Ovary (tissue), 9 donors: ENCODE data around the gene SNAPC3. TPM values are rescaled to one million over a fixed set of nuclear protein-coding genes. Genes with fewer than 3 reads are reported as not detected.
"Not testable (repeated sequence)": the region's sequence is repeated elsewhere in the genome, so short reads cannot be mapped to it uniquely, and the experiment has no call there.

Experiments
- DNase-seq, 5 donors: peaks; one replicate each; pipeline ENCODE4 v3.0.0-alpha.2; 2019 to 2020
- H3K27ac ChIP-seq, 2 donors: fragments of 200-600 bp; one replicate each; pipeline versions ENCODE4 v1.5.1 to v1.8.0; 2019 to 2022
- H3K27me3 ChIP-seq: fragments of 200-600 bp; one replicate; pipeline ENCODE4 v1.8.0; 2022
- H3K36me3 ChIP-seq: fragments of 200-600 bp; sonication (generic); one replicate; pipeline ENCODE4 v1.5.1; 2019
- H3K4me1 ChIP-seq: one replicate; pipeline ENCODE4 v1.8.1; 2013; ENCODE audit warnings: mild to moderate bottlenecking, moderate library complexity; ENCODE audit not compliant: insufficient read depth
- H3K4me3 ChIP-seq: fragments of 200-600 bp; sonication (generic); one replicate; pipeline ENCODE4 v1.5.1; 2017
- H3K9me3 ChIP-seq, 2 donors: fragments of 200-600 bp in 1 of 2; sonication (generic) in 1 of 2; one replicate each; pipeline versions ENCODE4 v1.5.1 to v1.8.1; 2013 to 2019; ENCODE audit warnings: mild to moderate bottlenecking in 1 of 2, moderate library complexity in 1 of 2
- CTCF ChIP-seq, 3 donors: fragments of 450-650 bp in 2 of 3; fragments of 200-600 bp in 1 of 3; IDR thresholded peaks; one replicate each; pipeline versions ENCODE4 v1.5.1 to v1.8.0; 2016 to 2022; ENCODE audit warnings: antibody characterized with exemption in 3 of 3, mild to moderate bottlenecking in 1 of 3
- EP300 ChIP-seq: sonication (generic); formaldehyde crosslinking; IDR thresholded peaks from one replicate; pipeline ENCODE4 v1.6.1; 2017; ENCODE audit warnings: antibody characterized with exemption
- POLR2A ChIP-seq: fragments of 450-650 bp; IDR thresholded peaks from one replicate; pipeline ENCODE4 v1.6.1; 2017; ENCODE audit warnings: antibody characterized with exemption, mild to moderate bottlenecking, moderate library complexity
- WGBS, 3 donors: extraction: QIAGEN DNeasy Blood & Tissue Kit in 1 of 3; methylation state at CpG; one replicate each; pipeline versions ENCODE4 v1.1.5 to v1.1.7; 2013 to 2017; 5-methylcytosine and 5-hydroxymethylcytosine counted together
- intact Hi-C, 4 donors: fragments of 100-400 bp; cut with DNase I; formaldehyde crosslinking; loops; one replicate each; pipeline versions ENCODE4 v1.11.0 to v1.15.1; 2022 to 2023
- polyA plus RNA-seq, 2 donors: library from polyadenylated mRNA; stranded (reverse); fragments of 200-250 nt in 1 of 2; fragments of 350-450 nt in 1 of 2; fragmentation: Illumina TruSeq in 1 of 2; extraction: RNeasy Lipid Tissue Mini Kit (QIAGEN cat#74804) in 1 of 2; gene quantifications; one replicate each; pipeline ENCODE4 v1.2.3, GENCODE V29; 2013 to 2014
- total RNA-seq, 7 donors: library from RNA; depleted of rRNA in 2 of 7; stranded (reverse); fragments of >200 nt in 2 of 7; fragmentation: NEBNext Ultra II Directional in 3 of 7; extraction: Animal tissue kit (Norgen Biotek cat#: 25700) in 3 of 7; gene quantifications; one replicate each; pipeline versions ENCODE4 v1.1.0 to v1.2.4, GENCODE V29; 2016 to 2023
- donor health status: DM: no; HTN: no; CAD: no; lungs with moderate emphysema.
- donor health status: DM: no; HTN: no; CAD: no.
- donor health status: Bipolar disorder and iron deficiency.
- donor health status: DM: yes; HTN: yes; CAD: no.
- donor health status: DM: no; HTN: no; CAD: no.
- donor health status: DM: yes; HTN: yes; CAD: no.

The SNAPC3 gene
- total and polyA plus RNA-seq, 9 donors: 15.8 to 32.3 (median 26.2) TPM

- intact Hi-C loops: no loop called here
Measured at GRCh38 chr9:15430920-15431844, 8.5 kb downstream of the SNAPC3 start.

GRCh38 chr9:15433191-15433590 is 10.5 kb downstream of the SNAPC3 start:
- WGBS, 3 donors: 77 to 85% (median 80%) methylated on average over 4 of the region's 4 CpGs
- H3K27ac ChIP-seq: no peak overlapping the region
- no peaks in the 10 kb centered on the region for H3K9me3 ChIP-seq
- H3K27me3 ChIP-seq: no peaks in the 10 kb centered on the region
- no peak for DNase-seq
- H3K4me3 ChIP-seq: no peak overlapping the region
- H3K4me1 ChIP-seq: no peaks in the 10 kb centered on the region
- H3K36me3 ChIP-seq: no peaks in the 10 kb centered on the region
- intact Hi-C loops: no loop called here
- TF ChIP-seq EP300 (no peak), CTCF (IDR thresholded peaks at IDR 0.05) (no peak), POLR2A (no peak)

More at GRCh38 chr9:15430920-15431844, 8.5 kb downstream of the SNAPC3 start:
- WGBS, 3 donors: 65 to 71% (median 71%) methylated on average over 5 of the region's 5 CpGs
- Histone ChIP-seq H3K4me3 (no peak overlapping the region), H3K36me3 (no peaks in the 10 kb centered on the region), H3K4me1 (no peaks in the 10 kb centered on the region), H3K9me3 (no peaks in the 10 kb centered on the region), H3K27ac (no peak overlapping the region), H3K27me3 (no peaks in the 10 kb centered on the region)
- no peak for DNase-seq
- TF ChIP-seq EP300 (no peak), CTCF (IDR thresholded peaks at IDR 0.05) (no peak), POLR2A (no peak)

- Histone ChIP-seq H3K27ac (no peak overlapping the region), H3K9me3 (no peaks in the 10 kb centered on the region), H3K36me3 (no peaks in the 10 kb centered on the region), H3K4me1 (no peaks in the 10 kb centered on the region), H3K27me3 (no peaks in the 10 kb centered on the region), H3K4me3 (no peak overlapping the region)
- no peak for TF ChIP-seq POLR2A
- no peak for TF ChIP-seq EP300
- no peak for TF ChIP-seq CTCF (IDR thresholded peaks at IDR 0.05)
- WGBS, 3 donors: 92 to 94% (median 92%) methylated on average over 3 of the region's 3 CpGs
- no peak for DNase-seq
- intact Hi-C loops: no loop called here
Measured at GRCh38 chr9:15433661-15434060, 11.0 kb downstream of the SNAPC3 start.

GRCh38 chr9:15438891-15439290 is 16.2 kb downstream of the SNAPC3 start:
- TF ChIP-seq POLR2A: no peak
- TF ChIP-seq CTCF (IDR thresholded peaks at IDR 0.05): no peak
- TF ChIP-seq EP300: no peak
- intact Hi-C loops: no loop called here
- Histone ChIP-seq H3K9me3 (no peaks in the 10 kb centered on the region), H3K4me1 (peaks cover 3% of the 10 kb centered on the region), H3K36me3 (no peaks in the 10 kb centered on the region), H3K4me3 (no peak overlapping the region), H3K27ac (no peak overlapping the region), H3K27me3 (no peaks in the 10 kb centered on the region)
- WGBS, 3 donors: 96 to 99% (median 98%) methylated on average over 7 of the region's 7 CpGs
- DNase-seq: no peak

- H3K36me3 ChIP-seq, H3K27ac ChIP-seq, H3K4me3 ChIP-seq, H3K9me3 ChIP-seq, DNase-seq, intact Hi-C loops, H3K4me1 ChIP-seq, H3K27me3 ChIP-seq: not testable (repeated sequence)
- WGBS, 3 donors: 96 to 97% (median 97%) methylated on average over 17 to 24 of the region's 29 CpGs
Measured at GRCh38 chr9:15441841-15442240, 19.2 kb downstream of the SNAPC3 start.

GRCh38 chr9:15442264-15442663 is 19.6 kb downstream of the SNAPC3 start:
- H3K4me3 ChIP-seq, H3K4me1 ChIP-seq, H3K27ac ChIP-seq, DNase-seq, intact Hi-C loops, H3K36me3 ChIP-seq, H3K27me3 ChIP-seq, H3K9me3 ChIP-seq: not testable (repeated sequence)
- 97 to 98% (median 97%) methylated on average over 20 to 32 of the region's 33 CpGs for WGBS, 3 donors
